H9 (cell line): Measurements from ENCODE around the gene FAM13B. TPM values are rescaled to one million over a fixed set of nuclear protein-coding genes. Genes with fewer than 3 reads are reported as not detected.

Experiments used
- DNase-seq: peaks from one replicate; pipeline ENCODE4 v3.0.0-alpha.2; 2017
- H2AFZ ChIP-seq: one replicate; pipeline ENCODE4 v1.6.1; 2013; ENCODE audit warnings: mild to moderate bottlenecking, low read length, control low read depth, moderate library complexity
- H2AK5ac ChIP-seq: 2 replicates; pipeline ENCODE4 v1.6.1; 2013; ENCODE audit warnings: low read length, control low read depth, mixed read lengths; ENCODE audit not compliant: insufficient read length
- H2BK120ac ChIP-seq: one replicate; pipeline ENCODE4 v1.6.1; 2013; ENCODE audit warnings: low read depth, mild to moderate bottlenecking, low read length, control low read depth, inconsistent platforms; ENCODE audit not compliant: poor library complexity, severe bottlenecking
- H2BK12ac ChIP-seq: 2 replicates; pipeline ENCODE4 v1.6.1; 2013; ENCODE audit warnings: low read length, control low read depth, mixed read lengths, low read depth; ENCODE audit not compliant: insufficient read length
- H2BK15ac ChIP-seq: 2 replicates; pipeline ENCODE4 v1.6.1; 2013; ENCODE audit warnings: low read depth, low read length, control low read depth
- H2BK20ac ChIP-seq: one replicate; pipeline ENCODE4 v1.6.1; 2013; ENCODE audit warnings: low read depth, mild to moderate bottlenecking, low read length, control low read depth, inconsistent platforms; ENCODE audit not compliant: poor library complexity, severe bottlenecking
- H2BK5ac ChIP-seq: 2 replicates; pipeline ENCODE4 v1.6.1; 2013; ENCODE audit warnings: low read length, control low read depth, mixed read lengths; ENCODE audit not compliant: insufficient read length
- H3K14ac ChIP-seq: 2 replicates; pipeline ENCODE4 v1.6.1; 2013; ENCODE audit warnings: low read length, control low read depth; ENCODE audit not compliant: insufficient read depth
- H3K18ac ChIP-seq: 2 replicates; pipeline ENCODE4 v1.6.1; 2013; ENCODE audit warnings: low read depth, mild to moderate bottlenecking, mixed read lengths, low read length, control low read depth; ENCODE audit not compliant: insufficient read length
- H3K23ac ChIP-seq: 2 replicates; pipeline ENCODE4 v1.6.1; 2013; ENCODE audit warnings: low read length, control low read depth, mixed read lengths, low read depth; ENCODE audit not compliant: insufficient read length
- H3K23me2 ChIP-seq: 2 replicates; pipeline ENCODE4 v1.6.1; 2013; ENCODE audit warnings: low read depth, mild to moderate bottlenecking, mixed read lengths, low read length, control low read depth; ENCODE audit not compliant: insufficient read length, poor library complexity, severe bottlenecking
- H3K27ac ChIP-seq: 2 replicates; pipeline ENCODE4 v1.5.1; 2013; ENCODE audit warnings: low read length, control low read depth, mixed read lengths, low read depth; ENCODE audit not compliant: insufficient read length
- H3K27me3 ChIP-seq: 2 replicates; pipeline ENCODE4 v1.6.1; 2013; ENCODE audit warnings: low read length, control low read depth, inconsistent platforms; ENCODE audit not compliant: insufficient read depth
- H3K4ac ChIP-seq: 2 replicates; pipeline ENCODE4 v1.6.1; 2013; ENCODE audit warnings: low read depth, mild to moderate bottlenecking, control low read depth, inconsistent platforms, low read length, moderate library complexity
- H3K4me1 ChIP-seq: 2 replicates; pipeline ENCODE4 v1.6.1; 2013; ENCODE audit warnings: low read length, control low read depth, inconsistent platforms; ENCODE audit not compliant: insufficient read depth
- H3K4me2 ChIP-seq: 2 replicates; pipeline ENCODE4 v1.6.1; 2013; ENCODE audit warnings: low read length, control low read depth, mixed read lengths; ENCODE audit not compliant: insufficient read length, insufficient read depth
- H3K56ac ChIP-seq: 2 replicates; pipeline ENCODE4 v1.6.1; 2013; ENCODE audit warnings: low read depth, mild to moderate bottlenecking, mixed read lengths, low read length, control low read depth; ENCODE audit not compliant: insufficient read length
- H3K79me1 ChIP-seq: 2 replicates; pipeline ENCODE4 v1.6.1; 2013; ENCODE audit warnings: low read depth, mild to moderate bottlenecking, moderate library complexity, low read length, control low read depth, inconsistent platforms; ENCODE audit not compliant: insufficient read depth, poor library complexity, severe bottlenecking
- H3K79me2 ChIP-seq: 2 replicates; pipeline ENCODE4 v1.6.1; 2013; ENCODE audit warnings: low read length, control low read depth, inconsistent platforms; ENCODE audit not compliant: insufficient read depth
- H3K9ac ChIP-seq: 2 replicates; pipeline ENCODE4 v1.6.1; 2013; ENCODE audit warnings: low read length, control low read depth, mixed read lengths; ENCODE audit not compliant: insufficient read length; ENCODE audit errors: extremely low read depth
- H3K9me3 ChIP-seq: one replicate; pipeline ENCODE4 v1.6.1; 2013; ENCODE audit warnings: low read depth, low read length, inconsistent platforms; ENCODE audit not compliant: control insufficient read depth
- H3T11ph ChIP-seq: one replicate; pipeline ENCODE4 v1.6.1; 2013; ENCODE audit warnings: mild to moderate bottlenecking, low read length, control low read depth, inconsistent platforms
- H4K20me1 ChIP-seq: one replicate; pipeline ENCODE4 v1.6.1; 2013; ENCODE audit not compliant: control insufficient read depth, insufficient read length, insufficient read depth
- H4K5ac ChIP-seq: 2 replicates; pipeline ENCODE4 v1.6.1; 2013; ENCODE audit warnings: low read depth, mild to moderate bottlenecking, mixed read lengths, low read length, control low read depth; ENCODE audit not compliant: insufficient read length
- H4K8ac ChIP-seq: replicated peaks from 2 replicates; pipeline ENCODE4 v1.6.1; 2013; ENCODE audit warnings: low read length, control low read depth, mixed read lengths, low read depth; ENCODE audit not compliant: insufficient read length
- H4K91ac ChIP-seq: 2 replicates; pipeline ENCODE4 v1.6.1; 2013; ENCODE audit warnings: low read depth, mild to moderate bottlenecking, moderate library complexity, mixed read lengths, low read length, control low read depth; ENCODE audit not compliant: insufficient read length
- H3K27ac Mint-ChIP-seq, 3 experiments: 2 replicates in 2 of 3; 3 replicates in 1 of 3; pipeline ENCODE4 v1.8.0; 2020 to 2021; ENCODE audit warnings: mixed read lengths in 3 of 3, mild to moderate bottlenecking in 1 of 3, moderate library complexity in 1 of 3
- H3K27me3 Mint-ChIP-seq: 2 replicates; pipeline ENCODE4 v1.8.0; 2021; ENCODE audit warnings: low read depth, mild to moderate bottlenecking, moderate library complexity, mixed read lengths
- H3K36me3 Mint-ChIP-seq, 3 experiments: 2 replicates in 2 of 3; 3 replicates in 1 of 3; pipeline ENCODE4 v1.8.0; 2020 to 2021; ENCODE audit warnings: low read depth in 3 of 3, mixed read lengths in 3 of 3; ENCODE audit not compliant: insufficient read depth in 1 of 3
- H3K4me1 Mint-ChIP-seq, 2 experiments: 2 replicates each; pipeline ENCODE4 v1.8.0; 2020; ENCODE audit warnings: mixed read lengths in 2 of 2
- H3K4me3 Mint-ChIP-seq, 2 experiments: 2 replicates in 1 of 2; 3 replicates in 1 of 2; pipeline ENCODE4 v1.8.0; 2020 to 2021; ENCODE audit warnings: mild to moderate bottlenecking in 2 of 2, mixed read lengths in 2 of 2, moderate library complexity in 1 of 2
- H3K9me3 Mint-ChIP-seq, 2 experiments: 2 replicates in 1 of 2; 3 replicates in 1 of 2; pipeline ENCODE4 v1.8.0; 2020; ENCODE audit warnings: mild to moderate bottlenecking in 2 of 2, mixed read lengths in 2 of 2, moderate library complexity in 1 of 2
- WGBS: extraction: QIAGEN DNeasy Blood & Tissue Kit; methylation state at CpG from one replicate; pipeline ENCODE4 v1.1.7; 2013; ENCODE audit warnings: missing lambda C conversion rate, low lambda C conversion rate, mixed read lengths; ENCODE audit not compliant: insufficient read length; ENCODE audit errors: extremely low coverage; 5-methylcytosine and 5-hydroxymethylcytosine counted together
- total RNA-seq: library from RNA; stranded (reverse); gene quantifications from 2 replicates; pipeline ENCODE4 v1.2.1, GENCODE V29; 2021
- TF ChIP-seq, protein P1 (sequence below): fragments of 200-600 bp; sonication (generic); conservative IDR thresholded peaks from 3 replicates; pipeline ENCODE4 v1.8.0; 2021; ENCODE audit warnings: antibody characterized with exemption, mild to moderate bottlenecking

Gene FAM13B
- total RNA-seq, 1 experiment from 2014 or later = 23.0 TPM

- H3K79me1 ChIP-seq = no peaks in the 10 kb centered on the region
- DNase-seq = peak; percentile 75
- no peak overlapping the region for H2BK120ac ChIP-seq
- Mint-ChIP-seq H3K36me3 (peaks cover 0 to under 1% (median 0%) of the 10 kb centered on the region in 3 experiments; a peak in 1 of 7 replicates), H3K27me3 (peaks cover 2% of the 10 kb centered on the region; the same call in 1 of the 2 replicates), H3K4me1 (peaks cover 22 to 23% of the 10 kb centered on the region in 2 experiments), H3K9me3 (no peaks in the 10 kb centered on the region; a peak in 1 of 5 replicates), H3K27ac (no peak overlapping the region), H3K4me3 (no peak overlapping the region)
- no peaks in the 10 kb centered on the region for H3K27me3 ChIP-seq
- H2AK5ac ChIP-seq = no peak overlapping the region
- H3K23ac ChIP-seq = no peak overlapping the region
- no peaks in the 10 kb centered on the region for H3K4me1 ChIP-seq
- no peak overlapping the region for H2BK5ac ChIP-seq
- H4K8ac ChIP-seq = no peak overlapping the region
- peaks cover 10% of the 10 kb centered on the region for H3K23me2 ChIP-seq
- H3K4me2 ChIP-seq = no peak overlapping the region
- H3K14ac ChIP-seq = no peak overlapping the region
- no CpG with 5 or more reads among the region's 11 CpGs for WGBS
- no peak overlapping the region for H2BK12ac ChIP-seq
- no peak overlapping the region for H3K18ac ChIP-seq
- no peak overlapping the region for H3T11ph ChIP-seq
- TF ChIP-seq, protein P1, sequence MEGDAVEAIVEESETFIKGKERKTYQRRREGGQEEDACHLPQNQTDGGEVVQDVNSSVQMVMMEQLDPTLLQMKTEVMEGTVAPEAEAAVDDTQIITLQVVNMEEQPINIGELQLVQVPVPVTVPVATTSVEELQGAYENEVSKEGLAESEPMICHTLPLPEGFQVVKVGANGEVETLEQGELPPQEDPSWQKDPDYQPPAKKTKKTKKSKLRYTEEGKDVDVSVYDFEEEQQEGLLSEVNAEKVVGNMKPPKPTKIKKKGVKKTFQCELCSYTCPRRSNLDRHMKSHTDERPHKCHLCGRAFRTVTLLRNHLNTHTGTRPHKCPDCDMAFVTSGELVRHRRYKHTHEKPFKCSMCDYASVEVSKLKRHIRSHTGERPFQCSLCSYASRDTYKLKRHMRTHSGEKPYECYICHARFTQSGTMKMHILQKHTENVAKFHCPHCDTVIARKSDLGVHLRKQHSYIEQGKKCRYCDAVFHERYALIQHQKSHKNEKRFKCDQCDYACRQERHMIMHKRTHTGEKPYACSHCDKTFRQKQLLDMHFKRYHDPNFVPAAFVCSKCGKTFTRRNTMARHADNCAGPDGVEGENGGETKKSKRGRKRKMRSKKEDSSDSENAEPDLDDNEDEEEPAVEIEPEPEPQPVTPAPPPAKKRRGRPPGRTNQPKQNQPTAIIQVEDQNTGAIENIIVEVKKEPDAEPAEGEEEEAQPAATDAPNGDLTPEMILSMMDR = peak; percentile 92
- no peak overlapping the region for H3K56ac ChIP-seq
- H2AFZ ChIP-seq = no peak overlapping the region
- H4K5ac ChIP-seq = no peak overlapping the region
- no peak overlapping the region for H2BK20ac ChIP-seq
- H3K4ac ChIP-seq = no peak overlapping the region
- no peaks in the 10 kb centered on the region for H3K9me3 ChIP-seq
- no peaks in the 10 kb centered on the region for H4K20me1 ChIP-seq
- H3K9ac ChIP-seq = no peak overlapping the region
- no peak overlapping the region for H2BK15ac ChIP-seq
- no peak overlapping the region for H4K91ac ChIP-seq
- peaks cover 7% of the 10 kb centered on the region; the same call in 1 of the 2 replicates for H3K79me2 ChIP-seq
- H3K27ac ChIP-seq = no peak overlapping the region
Measured at GRCh38 chr5:138035605-138036537, 3.0 kb upstream of the FAM13B start.
